SHP77 treated with DMSO at 0.1 percent for 48 hours (cell line): ENCODE results near the gene CA12.

Source experiments
- DNase-seq: peaks from one replicate; lab custom pipeline; 2025; lab: John Stamatoyannopoulos, UW

Gene CA12

GRCh38 chr15:63374686-63375520 is 6.7 kb downstream of the CA12 start:
- no peak for DNase-seq

- no peak for DNase-seq
Observed at GRCh38 chr15:63373866-63374548, 7.6 kb downstream of the CA12 start.

GRCh38 chr15:63373330-63373729 is 8.3 kb downstream of the CA12 start:
- DNase-seq, result no peak

- no peak for DNase-seq
Observed at GRCh38 chr15:63372753-63373152, 8.9 kb downstream of the CA12 start.

- DNase-seq, result no peak
Observed at GRCh38 chr15:63372018-63372705, 9.5 kb downstream of the CA12 start.

GRCh38 chr15:63371297-63371918 is 10.2 kb downstream of the CA12 start:
- no peak for DNase-seq

- DNase-seq, result no peak
Observed at GRCh38 chr15:63370764-63371163, 10.9 kb downstream of the CA12 start.

- DNase-seq, result no peak
Observed at GRCh38 chr15:63369781-63370180, 11.9 kb downstream of the CA12 start.

GRCh38 chr15:63369296-63369695 is 12.3 kb downstream of the CA12 start:
- DNase-seq, result no peak

GRCh38 chr15:63368503-63368902 is 13.1 kb downstream of the CA12 start:
- no peak for DNase-seq

- no peak for DNase-seq
Observed at GRCh38 chr15:63367900-63368299, 13.7 kb downstream of the CA12 start.

GRCh38 chr15:63367390-63367789 is 14.3 kb downstream of the CA12 start:
- DNase-seq, result no peak

GRCh38 chr15:63366451-63366850 is 15.2 kb downstream of the CA12 start:
- DNase-seq, result no peak

GRCh38 chr15:63365273-63365680 is 16.4 kb downstream of the CA12 start:
- no peak for DNase-seq

GRCh38 chr15:63364399-63365272 is 17.0 kb downstream of the CA12 start:
- DNase-seq, result no peak

GRCh38 chr15:63363292-63363691 is 18.4 kb downstream of the CA12 start:
- no peak for DNase-seq

GRCh38 chr15:63362885-63363284 is 18.8 kb downstream of the CA12 start:
- DNase-seq, result no peak

- no peak for DNase-seq
Observed at GRCh38 chr15:63362196-63362595, 19.4 kb downstream of the CA12 start.

GRCh38 chr15:63360170-63360569 is 21.5 kb downstream of the CA12 start:
- DNase-seq, result no peak

- DNase-seq, result no peak
Observed at GRCh38 chr15:63358241-63359029, 23.2 kb downstream of the CA12 start.

- DNase-seq, result no peak
Observed at GRCh38 chr15:63357731-63358130, 23.9 kb downstream of the CA12 start.
